ENCODE results near the gene GCAT. TPM values are rescaled to one million over a fixed set of nuclear protein-coding genes. Genes with fewer than 3 reads are reported as not detected.

GCAT gene
- total and polyA plus RNA-seq, 2 of the 13 experiments (the other 11 are each of a cell fraction or from before 2014, with no cell fraction given) = 28.0 to 50.3 TPM

DNA sequence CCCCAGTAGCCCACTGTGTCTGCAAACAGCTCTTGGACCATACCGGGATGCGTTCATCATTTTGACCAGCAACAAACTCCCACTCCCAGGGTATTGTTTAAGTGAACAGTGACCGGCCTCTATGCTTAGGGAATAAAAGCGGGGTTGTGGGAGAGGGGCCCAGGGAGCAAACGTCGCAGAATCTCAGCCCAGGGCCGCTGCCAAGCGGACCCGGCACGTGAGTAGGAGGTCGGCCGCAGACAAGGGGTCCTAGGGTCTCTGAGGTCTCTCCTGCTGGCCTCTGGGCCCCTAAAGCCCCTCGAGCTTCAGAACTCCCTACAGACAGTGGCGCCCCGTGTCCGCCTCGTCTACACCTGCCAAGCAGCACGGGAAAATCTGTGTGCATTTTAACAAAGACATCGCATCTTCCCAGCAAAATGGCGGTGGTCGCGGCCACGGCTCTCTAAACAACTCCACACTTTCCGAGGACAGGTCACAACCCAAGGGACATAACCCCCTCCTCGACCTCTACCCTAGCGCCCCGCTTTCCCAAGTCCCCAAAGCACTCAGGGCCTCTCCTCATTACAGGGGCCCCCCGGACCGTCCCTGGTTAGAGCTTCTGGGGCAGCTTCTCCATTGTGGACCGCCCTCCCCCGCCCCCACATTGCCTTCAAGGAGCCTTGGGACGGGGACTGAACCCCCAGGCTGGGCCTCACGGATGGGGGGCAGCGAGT is 3.9 kb upstream of the GCAT start:
- WGBS (ENCODE audit: low lambda C conversion rate) = 0% methylated on average over 18 of the region's 34 CpGs
- ATAC-seq (peak; percentile 7), DNase-seq (ENCODE audit: low spot score) (no peak), FAIRE-seq (no peak)
- peaks cover 34% of the 10 kb centered on the region; the same call in 1 of the 2 replicates for H4K20me1 ChIP-seq (ENCODE audit: insufficient read depth, low read length)
- H3K27ac ChIP-seq (ENCODE audit: extremely low read length, insufficient read depth, low read length) = peak overlapping the region; percentile 77
- peak overlapping the region; percentile 88 for H3K9ac ChIP-seq (ENCODE audit: insufficient read depth, low read depth, low read length)
- H3K36me3 ChIP-seq (replicated peaks in 1 of 2; ENCODE audit: control insufficient read depth in 1 of 2, insufficient read depth in 2 of 2, low read length in 2 of 2) = no peaks in the 10 kb centered on the region
- H3K4me3 ChIP-seq (replicated peaks in 1 of 3; ENCODE audit: insufficient read depth in 1 of 3, low read depth in 2 of 3, low read length in 3 of 3) = peak overlapping the region; percentile 78 to 95 (median 93)
- intact Hi-C loops (cut with micrococcal nuclease; ENCODE audit: unreplicated experiment) (loop anchor here (2.0 to 10.0 kb wide), 3 partner anchors 21 to 149 kb away; partner anchors contain the start of gene PDXP), in situ Hi-C loops (cut with HindIII; ENCODE audit: extremely low pct_ligation_motif_present, low pct_unique_long_range_greater_than_20kb) (no loop called here)
- BruUV-seq (replicated peaks) = no TSS peak
- no peak overlapping the region for H2AFZ ChIP-seq (ENCODE audit: low read length)
- no peaks in the 10 kb centered on the region; a peak in 1 of 5 replicates for H3K27me3 ChIP-seq (ENCODE audit: control insufficient read depth in 1 of 2, insufficient read depth in 2 of 2, low read length in 2 of 2)
- peak overlapping the region; percentile 97 for H3K4me2 ChIP-seq (ENCODE audit: low read depth, low read length)
- peaks cover 23% of the 10 kb centered on the region for H3K4me1 ChIP-seq (ENCODE audit: insufficient read depth, low read length)
- H3K9me3 ChIP-seq (ENCODE audit: low read length) = no peaks in the 10 kb centered on the region
- H3K79me2 ChIP-seq (ENCODE audit: insufficient read depth, low read length) = peaks cover 25% of the 10 kb centered on the region
- ChIA-PET POLR2A (interaction anchor here (0.6 to 8.6 kb wide), 20 partner anchors 9 to 258 kb away, joined by 3 to 127 read pairs (median 8); partner anchors contain the start of genes ANKRD54, C22orf23, GGA1 and MICALL1), CTCF (ENCODE audit: low intra/inter-chr PET ratio, low total read pairs) (no interaction called here)
- no peak for TF ChIP-seq IKZF1 (IDR thresholded peaks at IDR 0.05)
- TF ChIP-seq, protein P1, sequence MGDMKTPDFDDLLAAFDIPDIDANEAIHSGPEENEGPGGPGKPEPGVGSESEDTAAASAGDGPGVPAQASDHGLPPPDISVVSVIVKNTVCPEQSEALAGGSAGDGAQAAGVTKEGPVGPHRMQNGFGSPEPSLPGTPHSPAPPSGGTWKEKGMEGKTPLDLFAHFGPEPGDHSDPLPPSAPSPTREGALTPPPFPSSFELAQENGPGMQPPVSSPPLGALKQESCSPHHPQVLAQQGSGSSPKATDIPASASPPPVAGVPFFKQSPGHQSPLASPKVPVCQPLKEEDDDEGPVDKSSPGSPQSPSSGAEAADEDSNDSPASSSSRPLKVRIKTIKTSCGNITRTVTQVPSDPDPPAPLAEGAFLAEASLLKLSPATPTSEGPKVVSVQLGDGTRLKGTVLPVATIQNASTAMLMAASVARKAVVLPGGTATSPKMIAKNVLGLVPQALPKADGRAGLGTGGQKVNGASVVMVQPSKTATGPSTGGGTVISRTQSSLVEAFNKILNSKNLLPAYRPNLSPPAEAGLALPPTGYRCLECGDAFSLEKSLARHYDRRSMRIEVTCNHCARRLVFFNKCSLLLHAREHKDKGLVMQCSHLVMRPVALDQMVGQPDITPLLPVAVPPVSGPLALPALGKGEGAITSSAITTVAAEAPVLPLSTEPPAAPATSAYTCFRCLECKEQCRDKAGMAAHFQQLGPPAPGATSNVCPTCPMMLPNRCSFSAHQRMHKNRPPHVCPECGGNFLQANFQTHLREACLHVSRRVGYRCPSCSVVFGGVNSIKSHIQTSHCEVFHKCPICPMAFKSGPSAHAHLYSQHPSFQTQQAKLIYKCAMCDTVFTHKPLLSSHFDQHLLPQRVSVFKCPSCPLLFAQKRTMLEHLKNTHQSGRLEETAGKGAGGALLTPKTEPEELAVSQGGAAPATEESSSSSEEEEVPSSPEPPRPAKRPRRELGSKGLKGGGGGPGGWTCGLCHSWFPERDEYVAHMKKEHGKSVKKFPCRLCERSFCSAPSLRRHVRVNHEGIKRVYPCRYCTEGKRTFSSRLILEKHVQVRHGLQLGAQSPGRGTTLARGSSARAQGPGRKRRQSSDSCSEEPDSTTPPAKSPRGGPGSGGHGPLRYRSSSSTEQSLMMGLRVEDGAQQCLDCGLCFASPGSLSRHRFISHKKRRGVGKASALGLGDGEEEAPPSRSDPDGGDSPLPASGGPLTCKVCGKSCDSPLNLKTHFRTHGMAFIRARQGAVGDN (CRISPR knock-in tag; IDR thresholded peaks at IDR 0.05) = peak; percentile 81
- 0 out of 2 replicates have a peak, but pooled peaks have one; percentile 1 for TF ChIP-seq CHD2 (IDR thresholded peaks at IDR 0.05; ENCODE audit: low read depth, low read length)
- TF ChIP-seq ZSCAN29 (CRISPR knock-in tag; conservative IDR thresholded peaks at IDR 0.05) = peak; percentile 96
- TF ChIP-seq ZNF350 (CRISPR knock-in tag; IDR thresholded peaks at IDR 0.05; ENCODE audit: borderline replicate concordance, low read depth) = no peak
- peak; percentile 57; the same call in 1 of the 2 replicates for TF ChIP-seq PCBP1 (IDR thresholded peaks at IDR 0.05; ENCODE audit: borderline replicate concordance, low read depth, low read length)
- no peak for TF ChIP-seq ZNF274 (CRISPR knock-in tag; IDR thresholded peaks at IDR 0.05)
- TF ChIP-seq, protein P2, sequence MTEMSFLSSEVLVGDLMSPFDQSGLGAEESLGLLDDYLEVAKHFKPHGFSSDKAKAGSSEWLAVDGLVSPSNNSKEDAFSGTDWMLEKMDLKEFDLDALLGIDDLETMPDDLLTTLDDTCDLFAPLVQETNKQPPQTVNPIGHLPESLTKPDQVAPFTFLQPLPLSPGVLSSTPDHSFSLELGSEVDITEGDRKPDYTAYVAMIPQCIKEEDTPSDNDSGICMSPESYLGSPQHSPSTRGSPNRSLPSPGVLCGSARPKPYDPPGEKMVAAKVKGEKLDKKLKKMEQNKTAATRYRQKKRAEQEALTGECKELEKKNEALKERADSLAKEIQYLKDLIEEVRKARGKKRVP (CRISPR knock-in tag; IDR thresholded peaks at IDR 0.05) = no peak
- 0 out of 2 replicates have a peak, but pooled peaks have one; percentile 38 for TF ChIP-seq MAZ (IDR thresholded peaks at IDR 0.05; ENCODE audit: borderline replicate concordance, low read depth, low read length)
- no peak for TF ChIP-seq MAZ (CRISPR knock-in tag; IDR thresholded peaks at IDR 0.05; ENCODE audit: low read depth)
- TF ChIP-seq BRD4 (CRISPR knock-in tag; IDR thresholded peaks at IDR 0.05) = peak; percentile 10; the same call in 1 of the 2 replicates
- TF ChIP-seq BHLHE40 (IDR thresholded peaks at IDR 0.05; ENCODE audit: low read length) = peak; percentile 83
- TF ChIP-seq ZNF558 (CRISPR knock-in tag; IDR thresholded peaks at IDR 0.05; ENCODE audit: borderline replicate concordance) = 0 out of 2 replicates have a peak, but pooled peaks have one; percentile 30
- TF ChIP-seq, protein P3, sequence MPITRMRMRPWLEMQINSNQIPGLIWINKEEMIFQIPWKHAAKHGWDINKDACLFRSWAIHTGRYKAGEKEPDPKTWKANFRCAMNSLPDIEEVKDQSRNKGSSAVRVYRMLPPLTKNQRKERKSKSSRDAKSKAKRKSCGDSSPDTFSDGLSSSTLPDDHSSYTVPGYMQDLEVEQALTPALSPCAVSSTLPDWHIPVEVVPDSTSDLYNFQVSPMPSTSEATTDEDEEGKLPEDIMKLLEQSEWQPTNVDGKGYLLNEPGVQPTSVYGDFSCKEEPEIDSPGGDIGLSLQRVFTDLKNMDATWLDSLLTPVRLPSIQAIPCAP (CRISPR knock-in tag; IDR thresholded peaks at IDR 0.05; ENCODE audit: low read depth) = 0 out of 2 replicates have a peak, but pooled peaks have one; percentile 23
- TF ChIP-seq SAP130 (CRISPR knock-in tag; IDR thresholded peaks at IDR 0.05; ENCODE audit: low read depth) = no peak; the same call in 1 of the 2 replicates
- TF ChIP-seq ZFP82 (CRISPR knock-in tag; IDR thresholded peaks at IDR 0.05; ENCODE audit: borderline replicate concordance) = 0 out of 2 replicates have a peak, but pooled peaks have one; percentile 17
